GM19438 (cell line): ENCODE results near the gene LDLRAD2.
"Not testable (repeated sequence)": the region's sequence is repeated elsewhere in the genome, so short reads cannot be mapped to it uniquely, and the experiment has no call there.

Experiments
- ATAC-seq: cut with Tn5 transposase; IDR thresholded peaks from one replicate; pipeline ENCODE4 v1.9.1; 2021; ENCODE audit warnings: low read depth; ENCODE audit not compliant: unreplicated experiment

Gene LDLRAD2

GRCh38 chr1:21823206-21823979 is 11.3 kb downstream of the LDLRAD2 start:
- no peak for ATAC-seq

- no peak for ATAC-seq
Measured at GRCh38 chr1:21823980-21824702, 12.1 kb downstream of the LDLRAD2 start.

- no peak for ATAC-seq
Measured at GRCh38 chr1:21824926-21825325, 12.9 kb downstream of the LDLRAD2 start.

DNA sequence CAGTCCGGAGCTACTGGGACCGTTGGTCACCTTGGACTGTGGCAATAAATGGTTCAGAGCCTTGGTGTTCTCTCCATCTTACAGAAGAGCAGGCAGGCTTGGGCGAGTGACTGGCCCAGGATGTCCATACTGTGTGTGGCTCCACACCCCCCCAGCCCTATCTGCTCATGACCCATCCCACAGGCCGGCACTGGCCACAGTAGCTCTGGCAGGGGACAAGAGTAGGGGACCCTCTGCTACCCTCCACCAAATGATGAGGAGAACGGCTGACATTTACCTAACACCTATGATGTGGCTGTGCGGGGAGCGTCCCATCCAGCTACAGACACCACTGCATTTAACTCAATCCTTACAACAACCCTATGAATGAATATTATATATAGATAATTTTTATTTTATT is 13.3 kb downstream of the LDLRAD2 start:
- no peak for ATAC-seq

- ATAC-seq, result not testable (repeated sequence)
Measured at GRCh38 chr1:21826694-21827093, 14.6 kb downstream of the LDLRAD2 start.

DNA sequence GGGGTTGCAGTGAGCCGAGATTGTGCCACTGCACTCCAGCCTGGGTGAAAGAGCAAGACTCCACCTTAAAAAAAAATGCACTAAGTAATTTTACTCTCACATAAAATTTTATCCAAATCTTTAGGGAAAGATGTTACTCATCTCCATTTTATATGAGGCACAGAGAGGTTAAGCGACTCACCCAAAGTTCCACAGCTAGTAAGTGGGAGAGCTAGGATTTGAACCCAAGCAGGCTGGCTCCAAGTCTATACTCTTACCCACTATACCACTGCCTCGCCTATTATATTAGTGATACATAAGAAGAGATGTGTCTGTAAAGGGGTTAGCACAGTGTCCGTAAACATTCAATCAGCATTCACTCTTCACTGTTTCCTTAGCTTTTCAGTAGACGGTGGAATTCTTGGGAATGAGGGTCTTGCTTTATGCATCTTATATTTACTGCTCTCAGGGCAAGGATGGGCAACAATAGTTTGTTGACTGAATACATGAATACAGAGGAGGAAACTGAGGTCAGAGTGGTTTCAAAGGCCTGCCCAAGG is 15.1 kb downstream of the LDLRAD2 start:
- ATAC-seq, result no peak

- ATAC-seq, result no peak
Measured at GRCh38 chr1:21828075-21828474, 16.0 kb downstream of the LDLRAD2 start.

GRCh38 chr1:21828506-21829210 is 16.6 kb downstream of the LDLRAD2 start:
- no peak for ATAC-seq

GRCh38 chr1:21829294-21829693 is 17.2 kb downstream of the LDLRAD2 start:
- ATAC-seq, result no peak

- no peak for ATAC-seq
Measured at GRCh38 chr1:21830792-21831453, 18.9 kb downstream of the LDLRAD2 start.

DNA sequence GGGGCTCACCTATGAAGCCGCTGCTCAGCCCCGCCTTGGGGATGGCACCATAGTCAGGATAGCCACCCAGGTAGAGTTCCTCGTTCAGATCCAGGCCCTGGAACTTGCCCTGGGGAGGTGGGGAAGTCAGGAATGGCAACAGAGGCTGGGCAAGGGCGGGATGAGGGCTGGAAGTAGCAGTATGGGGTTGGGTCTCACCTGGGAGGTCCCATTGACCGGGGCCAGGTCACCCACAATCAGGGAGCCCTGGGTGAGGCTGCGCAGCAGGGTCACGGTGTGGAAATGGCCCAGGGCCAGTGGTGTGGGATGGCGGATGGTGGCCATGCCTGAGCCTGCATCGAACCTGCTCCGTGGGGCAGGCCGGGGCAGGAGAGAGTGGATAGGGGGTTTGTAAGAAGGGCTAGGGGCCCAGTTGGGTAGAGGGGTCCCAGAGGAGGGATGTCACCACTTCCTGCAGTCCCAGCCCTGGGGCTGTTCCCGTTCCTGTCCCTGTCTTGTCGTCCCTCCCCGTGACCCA is 19.4 kb downstream of the LDLRAD2 start:
- ATAC-seq, result no peak

DNA sequence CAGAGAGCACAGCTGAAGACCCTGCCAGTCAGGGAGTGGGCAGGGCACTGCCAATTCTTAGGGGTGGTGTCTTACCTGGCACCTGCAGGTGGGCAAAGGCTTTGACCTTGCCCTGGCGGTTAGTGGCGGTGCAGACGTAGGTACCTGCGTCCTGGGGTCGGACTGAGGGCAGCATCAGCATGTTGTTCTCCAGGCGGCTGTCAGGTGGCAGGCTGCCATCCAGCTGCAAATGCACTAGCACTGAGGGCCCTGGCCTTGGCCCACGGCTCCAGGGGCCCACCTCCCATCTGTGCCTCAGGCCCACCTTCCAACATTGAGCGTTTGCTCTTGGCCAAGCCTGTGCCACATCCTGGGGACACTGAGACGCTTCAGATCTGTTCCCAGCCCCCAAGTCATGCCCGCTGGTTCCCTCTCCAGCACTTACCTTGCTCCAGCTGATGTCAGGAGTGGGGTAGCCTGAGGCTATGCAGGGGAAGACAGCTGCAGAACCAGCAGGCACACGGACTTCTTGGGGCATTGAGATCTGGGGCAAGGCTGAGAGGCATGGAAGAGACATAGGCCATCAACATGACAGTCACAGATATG is 21.4 kb downstream of the LDLRAD2 start:
- ATAC-seq, result no peak

DNA sequence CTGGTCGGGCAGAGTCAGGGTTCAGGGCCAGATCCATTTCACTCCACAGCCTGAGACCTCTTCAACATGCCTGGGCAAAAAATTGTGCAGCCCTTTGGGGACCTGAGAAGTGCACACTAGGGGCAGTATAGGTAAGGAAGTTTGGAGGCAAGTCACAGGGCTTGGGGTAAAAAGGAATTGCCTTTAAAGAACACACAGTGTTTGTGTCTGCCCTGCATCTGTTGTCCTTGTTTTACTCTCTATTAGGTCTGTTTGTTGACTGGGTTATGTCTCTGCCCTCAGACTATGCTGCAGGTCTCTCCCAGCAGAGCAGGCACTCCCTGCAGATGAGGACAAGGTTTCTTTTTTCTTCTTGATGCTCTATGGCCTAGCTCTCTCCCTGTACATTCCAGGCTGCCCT is 22.0 kb downstream of the LDLRAD2 start:
- ATAC-seq, result no peak

- ATAC-seq, result no peak
Measured at GRCh38 chr1:21834666-21835065, 22.6 kb downstream of the LDLRAD2 start.

DNA sequence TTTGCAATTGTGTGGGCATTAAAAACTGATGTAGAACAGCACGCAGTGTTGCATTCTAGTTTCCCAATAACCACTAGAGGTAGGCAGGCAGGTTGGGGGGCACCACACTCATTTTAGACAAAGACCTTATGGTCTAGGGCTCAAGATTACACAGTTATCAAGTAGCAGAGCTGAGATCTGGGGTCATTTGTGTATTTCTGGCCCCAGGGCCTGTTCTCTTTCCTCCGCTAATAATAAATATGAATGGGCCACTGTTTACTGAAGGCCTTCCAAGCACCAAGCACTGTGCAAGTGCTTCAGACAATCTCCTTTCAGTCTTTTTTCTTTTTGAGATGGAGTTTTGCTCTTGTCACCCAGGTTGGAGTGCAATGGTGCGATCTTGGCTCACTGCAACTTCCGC is 23.9 kb downstream of the LDLRAD2 start:
- ATAC-seq, result no peak

DNA sequence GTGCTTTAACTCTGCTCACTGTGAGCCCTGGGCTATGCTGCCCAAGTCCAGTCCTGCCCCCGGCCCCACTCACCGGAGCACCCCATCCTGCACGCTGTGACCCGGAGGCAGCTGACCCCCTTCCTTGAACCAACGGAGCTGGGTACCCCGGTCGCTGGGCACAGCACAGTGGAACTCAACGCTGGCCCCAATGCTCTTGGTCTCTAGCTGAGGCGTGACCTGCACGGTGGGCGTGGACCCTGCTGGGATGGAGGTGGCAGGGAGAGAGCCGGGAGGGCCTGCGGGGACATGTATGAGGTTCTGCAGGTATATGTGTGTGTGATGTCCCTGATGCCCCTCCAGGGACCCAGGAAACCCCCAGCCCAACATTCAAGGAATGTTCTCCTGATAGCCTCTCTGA is 24.7 kb downstream of the LDLRAD2 start:
- no peak for ATAC-seq

GRCh38 chr1:21837476-21837875 is 25.4 kb downstream of the LDLRAD2 start:
- no peak for ATAC-seq

GRCh38 chr1:21838359-21839157 is 26.5 kb downstream of the LDLRAD2 start:
- no peak for ATAC-seq

GRCh38 chr1:21839337-21840037 is 27.4 kb downstream of the LDLRAD2 start:
- ATAC-seq, result no peak
